Measurements from ENCODE around the gene CHD9.

Gene CHD9

GRCh38 chr16:53057658-53058057 lies 2.9 kb downstream of the CHD9 start:
- no peak for TF ChIP-seq SUZ12 (IDR thresholded peaks at IDR 0.05; ENCODE audit: extremely low read depth, insufficient read depth, insufficient read length)
- no peak for TF ChIP-seq ZNF274 (IDR thresholded peaks at IDR 0.05; ENCODE audit: low read depth, low read length)
- TF ChIP-seq YY1 (IDR thresholded peaks at IDR 0.05; ENCODE audit: insufficient read depth, insufficient read length): no peak
- Histone ChIP-seq H3K27me3 (ENCODE audit: insufficient read depth, insufficient read length) (peaks cover 3% of the 10 kb centered on the region), H3K9ac (ENCODE audit: insufficient read length, low read depth) (no peak overlapping the region), H3K4me1 (ENCODE audit: insufficient read depth, insufficient read length) (peaks cover 9% of the 10 kb centered on the region), H3K9me3 (ENCODE audit: insufficient read depth, low read length) (no peaks in the 10 kb centered on the region), H3K36me3 (ENCODE audit: insufficient read depth, insufficient read length, low read length) (peaks cover 34% of the 10 kb centered on the region), H3K4me3 (ENCODE audit: insufficient read length, low read depth) (no peak overlapping the region)
- DNase-seq (ENCODE audit: low read depth, low spot score): no peak

GRCh38 chr16:53058441-53058840 lies 3.6 kb downstream of the CHD9 start:
- Histone ChIP-seq H3K27me3 (ENCODE audit: insufficient read depth, insufficient read length) (no peaks in the 10 kb centered on the region), H3K36me3 (ENCODE audit: insufficient read depth, insufficient read length, low read length) (peaks cover 34% of the 10 kb centered on the region), H3K4me3 (ENCODE audit: insufficient read length, low read depth) (no peak overlapping the region), H3K9ac (ENCODE audit: insufficient read length, low read depth) (no peak overlapping the region), H3K9me3 (ENCODE audit: insufficient read depth, low read length) (no peaks in the 10 kb centered on the region), H3K4me1 (ENCODE audit: insufficient read depth, insufficient read length) (peaks cover 8% of the 10 kb centered on the region)
- no peak for TF ChIP-seq ZNF274 (IDR thresholded peaks at IDR 0.05; ENCODE audit: low read depth, low read length)
- TF ChIP-seq SUZ12 (IDR thresholded peaks at IDR 0.05; ENCODE audit: extremely low read depth, insufficient read depth, insufficient read length): no peak
- TF ChIP-seq YY1 (IDR thresholded peaks at IDR 0.05; ENCODE audit: insufficient read depth, insufficient read length): no peak
- no peak for DNase-seq (ENCODE audit: low read depth, low spot score)

- no peaks in the 10 kb centered on the region for H3K27me3 ChIP-seq (ENCODE audit: insufficient read depth, insufficient read length)
- peaks cover 34% of the 10 kb centered on the region for H3K36me3 ChIP-seq (ENCODE audit: insufficient read depth, insufficient read length, low read length)
- no peaks in the 10 kb centered on the region for H3K9me3 ChIP-seq (ENCODE audit: insufficient read depth, low read length)
- no peak for TF ChIP-seq ZNF274 (IDR thresholded peaks at IDR 0.05; ENCODE audit: low read depth, low read length)
- no peak for TF ChIP-seq SUZ12 (IDR thresholded peaks at IDR 0.05; ENCODE audit: extremely low read depth, insufficient read depth, insufficient read length)
- no peak for TF ChIP-seq YY1 (IDR thresholded peaks at IDR 0.05; ENCODE audit: insufficient read depth, insufficient read length)
- DNase-seq (ENCODE audit: low read depth, low spot score): no peak
- no peak overlapping the region for H3K9ac ChIP-seq (ENCODE audit: insufficient read length, low read depth)
- H3K4me3 ChIP-seq (ENCODE audit: insufficient read length, low read depth): no peak overlapping the region
- peaks cover 8% of the 10 kb centered on the region for H3K4me1 ChIP-seq (ENCODE audit: insufficient read depth, insufficient read length)
These were observed 4.1 kb downstream of the CHD9 start for GRCh38 chr16:53058882-53059281.

GRCh38 chr16:53059672-53060071 lies 4.9 kb downstream of the CHD9 start:
- Histone ChIP-seq H3K4me3 (ENCODE audit: insufficient read length, low read depth) (no peak overlapping the region), H3K36me3 (ENCODE audit: insufficient read depth, insufficient read length, low read length) (peaks cover 34% of the 10 kb centered on the region), H3K9ac (ENCODE audit: insufficient read length, low read depth) (no peak overlapping the region), H3K27me3 (ENCODE audit: insufficient read depth, insufficient read length) (no peaks in the 10 kb centered on the region), H3K9me3 (ENCODE audit: insufficient read depth, low read length) (no peaks in the 10 kb centered on the region), H3K4me1 (ENCODE audit: insufficient read depth, insufficient read length) (peaks cover 8% of the 10 kb centered on the region)
- TF ChIP-seq YY1 (IDR thresholded peaks at IDR 0.05; ENCODE audit: insufficient read depth, insufficient read length) (no peak), SUZ12 (IDR thresholded peaks at IDR 0.05; ENCODE audit: extremely low read depth, insufficient read depth, insufficient read length) (no peak), ZNF274 (IDR thresholded peaks at IDR 0.05; ENCODE audit: low read depth, low read length) (no peak)
- DNase-seq (ENCODE audit: low read depth, low spot score): no peak

- Histone ChIP-seq H3K4me3 (ENCODE audit: insufficient read length, low read depth) (no peak overlapping the region), H3K27me3 (ENCODE audit: insufficient read depth, insufficient read length) (no peaks in the 10 kb centered on the region), H3K9me3 (ENCODE audit: insufficient read depth, low read length) (no peaks in the 10 kb centered on the region), H3K4me1 (ENCODE audit: insufficient read depth, insufficient read length) (peaks cover 6% of the 10 kb centered on the region), H3K36me3 (ENCODE audit: insufficient read depth, insufficient read length, low read length) (peaks cover 40% of the 10 kb centered on the region), H3K9ac (ENCODE audit: insufficient read length, low read depth) (no peak overlapping the region)
- DNase-seq (ENCODE audit: low read depth, low spot score): no peak
- TF ChIP-seq SUZ12 (IDR thresholded peaks at IDR 0.05; ENCODE audit: extremely low read depth, insufficient read depth, insufficient read length): no peak
- TF ChIP-seq YY1 (IDR thresholded peaks at IDR 0.05; ENCODE audit: insufficient read depth, insufficient read length): no peak
- no peak for TF ChIP-seq ZNF274 (IDR thresholded peaks at IDR 0.05; ENCODE audit: low read depth, low read length)
These were observed 6.5 kb downstream of the CHD9 start for GRCh38 chr16:53061256-53061655.

GRCh38 chr16:53061701-53062159 lies 6.9 kb downstream of the CHD9 start:
- H3K9me3 ChIP-seq (ENCODE audit: insufficient read depth, low read length): no peaks in the 10 kb centered on the region
- peaks cover 3% of the 10 kb centered on the region for H3K4me1 ChIP-seq (ENCODE audit: insufficient read depth, insufficient read length)
- TF ChIP-seq SUZ12 (IDR thresholded peaks at IDR 0.05; ENCODE audit: extremely low read depth, insufficient read depth, insufficient read length): no peak
- TF ChIP-seq ZNF274 (IDR thresholded peaks at IDR 0.05; ENCODE audit: low read depth, low read length): no peak
- no peak for TF ChIP-seq YY1 (IDR thresholded peaks at IDR 0.05; ENCODE audit: insufficient read depth, insufficient read length)
- peaks cover 45% of the 10 kb centered on the region for H3K36me3 ChIP-seq (ENCODE audit: insufficient read depth, insufficient read length, low read length)
- no peaks in the 10 kb centered on the region for H3K27me3 ChIP-seq (ENCODE audit: insufficient read depth, insufficient read length)
- H3K4me3 ChIP-seq (ENCODE audit: insufficient read length, low read depth): no peak overlapping the region
- DNase-seq (ENCODE audit: low read depth, low spot score): no peak
- H3K9ac ChIP-seq (ENCODE audit: insufficient read length, low read depth): no peak overlapping the region

GRCh38 chr16:53064081-53064578 lies 9.3 kb downstream of the CHD9 start:
- Histone ChIP-seq H3K9me3 (ENCODE audit: insufficient read depth, low read length) (no peaks in the 10 kb centered on the region), H3K4me3 (ENCODE audit: insufficient read length, low read depth) (no peak overlapping the region), H3K9ac (ENCODE audit: insufficient read length, low read depth) (no peak overlapping the region), H3K36me3 (ENCODE audit: insufficient read depth, insufficient read length, low read length) (peaks cover 50% of the 10 kb centered on the region), H3K4me1 (ENCODE audit: insufficient read depth, insufficient read length) (no peaks in the 10 kb centered on the region), H3K27me3 (ENCODE audit: insufficient read depth, insufficient read length) (no peaks in the 10 kb centered on the region)
- DNase-seq (ENCODE audit: low read depth, low spot score): no peak
- TF ChIP-seq SUZ12 (IDR thresholded peaks at IDR 0.05; ENCODE audit: extremely low read depth, insufficient read depth, insufficient read length) (no peak), ZNF274 (IDR thresholded peaks at IDR 0.05; ENCODE audit: low read depth, low read length) (no peak), YY1 (IDR thresholded peaks at IDR 0.05; ENCODE audit: insufficient read depth, insufficient read length) (no peak)

Data from NT2/D1 (cell line).